OCI-M1 (cell line): ENCODE measurements around the gene KRTAP6-3.

Experiments
- DNase-seq: peaks from one replicate; lab custom pipeline; 2025; lab: John Stamatoyannopoulos, UW

The KRTAP6-3 gene

GRCh38 chr21:30592140-30592539 lies at the start of gene KRTAP6-3:
KRTAP6-3 (plus strand) TSS chr21:30592440; CDS start chr21:30592446, 6 bp downstream.
- no peak for DNase-seq

GRCh38 chr21:30552782-30553181 lies 39.5 kb upstream of the KRTAP6-3 start:
- DNase-seq, result no peak

- no peak for DNase-seq
Observed at GRCh38 chr21:30555095-30555494, 37.1 kb upstream of the KRTAP6-3 start.

GRCh38 chr21:30561264-30561895 lies 30.9 kb upstream of the KRTAP6-3 start, which contains the start of gene KRTAP19-7:
KRTAP19-7 (minus strand) TSS chr21:30561314; CDS start chr21:30561289, 25 bp downstream.
- DNase-seq, result no peak

DNA sequence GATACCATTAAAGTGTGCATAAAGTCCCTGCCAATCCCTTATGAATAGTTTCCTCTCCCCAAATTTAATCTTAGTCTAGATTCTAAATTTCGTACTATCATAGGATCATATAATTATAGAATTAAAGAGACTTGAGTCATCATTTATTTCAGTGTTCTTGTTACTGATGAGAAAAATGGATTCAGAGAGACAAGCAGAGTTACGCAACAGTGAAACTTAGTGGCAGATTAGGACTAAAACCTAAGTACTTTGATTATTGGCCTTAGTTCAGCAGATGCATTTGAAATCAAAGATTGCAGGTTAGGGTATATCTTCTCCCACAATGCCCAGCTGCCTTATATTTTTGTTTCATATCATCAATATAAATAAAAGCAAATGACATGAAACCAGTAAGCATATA lies 30.3 kb upstream of the KRTAP6-3 start:
- no peak for DNase-seq

GRCh38 chr21:30563072-30563471 lies 29.2 kb upstream of the KRTAP6-3 start:
- peak; percentile 7 for DNase-seq

DNA sequence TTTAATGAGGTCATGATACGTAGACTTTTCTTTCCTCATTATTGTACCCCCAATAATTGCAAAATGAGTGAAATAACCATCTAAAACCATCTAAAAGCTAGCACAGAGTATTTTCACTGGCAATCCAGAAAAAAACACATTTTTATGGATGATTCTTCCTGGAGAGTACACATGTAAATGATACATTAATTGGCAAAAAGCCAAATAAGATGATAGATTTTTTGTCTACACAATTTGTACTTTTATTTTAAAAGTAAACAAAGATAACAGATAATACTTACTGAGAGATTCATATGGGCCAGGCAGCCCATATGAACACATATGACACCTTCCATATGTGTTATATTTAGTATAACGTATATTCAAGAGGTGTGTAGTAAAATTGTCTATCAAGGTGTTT lies 28.6 kb upstream of the KRTAP6-3 start:
- DNase-seq, result no peak

- no peak for DNase-seq
Observed at GRCh38 chr21:30567617-30568016, 24.6 kb upstream of the KRTAP6-3 start.

- no peak for DNase-seq
Observed at GRCh38 chr21:30577766-30578165, 14.5 kb upstream of the KRTAP6-3 start.

- DNase-seq, result no peak
Observed at GRCh38 chr21:30579346-30579745, 12.9 kb upstream of the KRTAP6-3 start.

DNA sequence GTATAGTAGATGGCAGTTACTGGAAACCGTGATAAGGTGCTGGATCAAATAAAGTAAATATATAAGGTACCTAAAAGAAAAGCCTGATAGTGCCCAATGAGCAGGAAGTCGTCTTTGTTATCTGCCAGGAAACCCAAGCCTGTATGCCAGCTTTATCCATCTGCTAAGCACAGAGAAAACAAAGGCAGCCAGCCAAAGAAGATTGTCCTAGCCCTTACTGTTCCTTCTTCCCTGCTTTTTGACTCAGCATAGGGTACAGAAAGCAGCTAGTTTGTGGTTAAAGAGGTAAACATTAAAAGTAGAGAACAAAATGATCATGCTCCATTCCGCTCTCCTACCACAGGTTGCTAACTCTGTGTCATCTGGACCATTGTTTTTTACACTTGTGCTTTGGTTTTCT lies 12.1 kb upstream of the KRTAP6-3 start:
- no peak for DNase-seq

DNA sequence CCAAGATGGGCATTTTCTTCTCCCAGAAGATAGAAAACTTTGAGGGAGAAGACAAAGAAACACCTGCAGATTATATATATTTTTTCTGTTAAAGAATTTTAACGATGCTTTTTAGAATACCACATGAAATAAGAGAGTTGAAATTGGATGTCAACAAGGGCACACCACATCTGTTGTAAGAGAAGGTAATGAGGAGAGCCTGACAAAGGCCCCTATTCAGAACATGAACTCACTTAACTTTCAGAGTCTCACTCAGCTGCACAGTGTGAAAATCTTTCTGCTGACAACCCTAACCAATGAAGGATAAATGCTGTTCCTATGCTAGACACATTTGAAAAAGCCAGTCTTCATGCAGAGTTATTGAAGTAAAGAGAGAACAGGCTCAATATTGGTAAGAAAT lies 9.4 kb upstream of the KRTAP6-3 start:
- DNase-seq, result no peak

DNA sequence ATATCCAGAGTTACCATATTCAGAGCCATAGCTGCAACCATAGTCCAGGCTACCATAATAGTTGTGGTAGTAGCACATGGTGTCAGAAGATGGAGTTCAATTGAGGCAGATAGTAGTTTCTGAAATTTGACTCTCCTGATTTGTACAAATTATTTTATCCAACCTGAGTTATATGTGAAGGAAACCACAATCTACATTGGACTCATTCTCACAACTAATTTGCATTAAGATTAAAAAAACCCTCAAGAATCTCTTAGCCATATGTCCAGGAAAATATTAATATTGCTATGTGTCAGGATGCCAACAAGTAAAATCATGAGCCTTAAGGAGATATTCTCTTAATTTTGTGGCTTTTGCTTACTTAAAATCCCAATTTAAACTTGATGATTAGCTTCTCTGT lies 1.9 kb upstream of the KRTAP6-3 start, which contains the start of gene KRTAP22-2:
Gene KRTAP22-2 (minus strand): TSS at position 101 of the 400 bp plus-strand sequence.
- DNase-seq, result no peak

DNA sequence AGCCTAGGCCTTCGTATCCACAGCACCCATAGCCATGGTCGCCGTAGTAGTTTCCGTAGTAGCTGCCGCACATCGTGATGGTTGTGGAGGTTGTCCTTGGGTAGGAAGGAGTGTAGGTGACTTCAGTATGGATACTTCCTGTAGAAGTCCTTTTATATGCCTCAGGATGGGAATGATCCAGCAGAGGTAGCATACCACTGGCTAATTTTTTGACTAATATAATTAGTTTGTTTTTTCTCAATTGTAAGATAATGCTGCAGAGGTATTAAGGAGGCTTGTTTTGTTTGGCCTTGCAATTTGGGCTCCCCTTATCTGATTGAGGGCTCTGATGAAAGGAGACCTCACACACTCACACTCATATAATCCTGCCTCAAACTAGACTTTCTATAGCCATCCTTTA lies 6.6 kb downstream of the KRTAP6-3 start, which contains the start of gene KRTAP6-2:
Gene KRTAP6-2 (minus strand): TSS at position 101 of the 400 bp plus-strand sequence. CDS start 28 bp downstream, at position 73.
- no peak for DNase-seq

- DNase-seq, result no peak
Observed at GRCh38 chr21:30600787-30601186, 8.5 kb downstream of the KRTAP6-3 start, which contains the start of gene KRTAP22-1. KRTAP22-1 (plus strand) TSS chr21:30601087.

GRCh38 chr21:30605968-30606367 lies 13.7 kb downstream of the KRTAP6-3 start:
- no peak for DNase-seq

GRCh38 chr21:30612132-30612531 lies 19.9 kb downstream of the KRTAP6-3 start:
- no peak for DNase-seq

DNA sequence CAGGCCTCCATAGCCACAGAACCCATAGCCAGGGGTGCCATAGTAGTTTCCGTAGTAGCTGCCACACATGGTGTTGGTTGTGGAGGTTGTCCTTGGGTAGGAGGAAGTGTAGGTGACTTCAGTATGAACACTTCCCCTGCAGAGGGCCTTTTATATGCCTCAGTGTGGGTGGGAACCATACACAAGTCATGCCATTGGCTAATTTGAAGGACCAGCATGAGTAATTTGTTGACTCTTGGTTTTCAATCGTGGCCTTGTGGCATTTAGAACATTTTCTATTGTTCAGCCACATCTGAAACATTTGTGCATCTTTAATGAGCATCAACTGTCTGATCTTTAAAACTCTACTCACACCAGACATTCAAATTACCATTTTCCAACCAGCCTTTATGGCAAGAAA lies 21.6 kb downstream of the KRTAP6-3 start, which contains the start of gene KRTAP6-1:
Gene KRTAP6-1 (minus strand): TSS at position 95 of the 400 bp plus-strand sequence. CDS start 26 bp downstream, at position 69.
- no peak for DNase-seq

DNA sequence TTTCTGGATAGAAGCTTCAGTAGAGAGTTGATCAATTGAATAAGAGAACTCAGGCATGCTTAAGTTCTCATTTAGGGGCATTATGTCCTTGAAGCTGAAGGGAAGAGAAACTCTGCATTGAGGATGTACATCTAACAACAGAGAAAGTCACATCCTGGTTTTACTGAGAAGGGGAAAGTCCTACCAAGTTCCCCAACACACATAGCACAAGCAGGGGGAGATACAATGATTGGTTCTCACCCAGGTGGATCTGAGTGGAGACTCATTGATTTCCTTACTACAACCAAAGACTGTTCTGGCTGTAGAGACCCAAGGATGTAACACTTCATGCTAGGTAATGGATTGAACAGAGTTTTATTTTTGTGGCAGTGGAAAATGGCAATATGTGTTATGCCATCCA lies 23.0 kb downstream of the KRTAP6-3 start:
- DNase-seq, result no peak

DNA sequence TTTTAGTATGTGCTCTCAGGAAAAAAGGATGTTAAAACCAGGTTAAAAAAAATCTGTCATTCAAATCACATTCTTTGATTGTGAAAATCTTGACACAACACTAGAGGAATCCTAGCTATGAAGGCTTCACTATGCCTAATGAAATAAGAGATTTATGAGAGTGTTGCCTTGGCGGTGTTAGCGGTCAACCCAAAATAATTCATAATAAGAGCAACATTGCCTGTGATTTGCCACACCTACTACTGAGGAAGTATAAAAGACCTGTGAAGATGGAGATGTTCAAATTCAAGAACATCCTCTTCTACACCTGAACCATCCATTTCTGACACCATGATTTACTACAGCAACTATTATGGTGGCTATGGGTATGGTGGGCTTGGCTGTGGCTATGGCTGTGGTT lies 23.9 kb downstream of the KRTAP6-3 start, which contains the start of gene KRTAP20-1:
Gene KRTAP20-1 (plus strand): TSS at position 301 of the 400 bp plus-strand sequence. CDS start 30 bp downstream, at position 331.
- no peak for DNase-seq

GRCh38 chr21:30620080-30620479 lies 27.8 kb downstream of the KRTAP6-3 start:
- peak; percentile 10 for DNase-seq

- DNase-seq, result no peak
Observed at GRCh38 chr21:30620522-30620921, 28.3 kb downstream of the KRTAP6-3 start, which contains the start of gene KRTAP20-4. KRTAP20-4 (plus strand) TSS chr21:30620627.

GRCh38 chr21:30623362-30623761 lies 31.1 kb downstream of the KRTAP6-3 start:
- DNase-seq, result no peak
